Naive thymus-derived CD4-positive, alpha-beta T cell (primary cell): ENCODE measurements around the gene ATG7. TPM values are rescaled to one million over a fixed set of nuclear protein-coding genes. Genes with fewer than 3 reads are reported as not detected.
A peak's percentile ranks its signal among the peaks of the same experiment; 100 is the strongest.
"Not testable (repeated sequence)": the region's sequence is repeated elsewhere in the genome, so short reads cannot be mapped to it uniquely, and the experiment has no call there.

Experiments
- ATAC-seq: fragments of 150-1000 bp; cut with Tn5 transposase; 2 replicates; pipeline ENCODE4 v1.10.0; 2021; ENCODE audit warnings: mild to moderate bottlenecking, moderate library complexity
- CTCF ChIA-PET: fragments of 350-600 bp; sonication (Branson Sonifier 250); formaldehyde crosslinking; loops from one replicate; lab custom pipeline; 2021; ENCODE audit warnings: antibody characterized with exemption; lab: Charles Lee
- POLR2A ChIA-PET: fragments of 350-600 bp; sonication (Branson Sonifier 250); formaldehyde crosslinking; loops from one replicate; lab custom pipeline; 2021; ENCODE audit warnings: antibody characterized with exemption, inconsistent platforms; lab: Charles Lee
- DNase-seq, 9 donors: peaks; one replicate each; pipeline versions ENCODE4 v3.0.0 to v3.0.0-alpha.2; 2020 to 2022; ENCODE audit warnings: mixed read lengths in 1 of 9
- H3K27ac ChIP-seq: one replicate; pipeline ENCODE4 v1.7.0; 2013; ENCODE audit warnings: mild to moderate bottlenecking, low read depth, low read length, moderate library complexity
- H3K27me3 ChIP-seq, 2 donors: one replicate each; pipeline ENCODE4 v1.7.0; 2013; ENCODE audit warnings: low read length in 2 of 2, mild to moderate bottlenecking in 2 of 2, moderate library complexity in 2 of 2; ENCODE audit not compliant: control insufficient read depth in 2 of 2, insufficient read depth in 2 of 2
- H3K36me3 ChIP-seq, 3 experiments: 1 replicate in 2 of 3; 2 replicates in 1 of 3; pipeline ENCODE4 v1.7.0; 2013; ENCODE audit warnings: low read length in 3 of 3, mild to moderate bottlenecking in 3 of 3, moderate library complexity in 1 of 3; ENCODE audit not compliant: insufficient read depth in 3 of 3, control insufficient read depth in 2 of 3
- H3K4me1 ChIP-seq, 2 donors: one replicate each; pipeline ENCODE4 v1.7.0; 2013; ENCODE audit warnings: low read length in 2 of 2, mild to moderate bottlenecking in 2 of 2, moderate library complexity in 1 of 2; ENCODE audit not compliant: control insufficient read depth in 2 of 2, insufficient read depth in 2 of 2
- H3K4me3 ChIP-seq: 2 replicates; pipeline ENCODE4 v1.7.0; 2013; ENCODE audit warnings: mild to moderate bottlenecking, low read length
- H3K9me3 ChIP-seq, 3 experiments: 1 replicate in 2 of 3; 2 replicates in 1 of 3; pipeline ENCODE4 v1.7.0; 2013; ENCODE audit warnings: low read length in 3 of 3; ENCODE audit not compliant: control insufficient read depth in 2 of 3
- H3K27ac Mint-ChIP-seq, 9 donors: one replicate each; pipeline ENCODE4 v1.8.0; 2020 to 2022; ENCODE audit warnings: mixed read lengths in 9 of 9, mild to moderate bottlenecking in 8 of 9, moderate library complexity in 5 of 9, inconsistent platforms in 2 of 9
- H3K27me3 Mint-ChIP-seq, 5 donors: one replicate each; pipeline ENCODE4 v1.8.0; 2021 to 2022; ENCODE audit warnings: mixed read lengths in 5 of 5, mild to moderate bottlenecking in 1 of 5
- H3K36me3 Mint-ChIP-seq, 5 donors: one replicate each; pipeline ENCODE4 v1.8.0; 2020 to 2022; ENCODE audit warnings: mixed read lengths in 5 of 5, mild to moderate bottlenecking in 3 of 5, inconsistent platforms in 1 of 5
- H3K4me1 Mint-ChIP-seq, 7 donors: one replicate each; pipeline ENCODE4 v1.8.0; 2020 to 2022; ENCODE audit warnings: mixed read lengths in 7 of 7, mild to moderate bottlenecking in 3 of 7, inconsistent platforms in 1 of 7
- H3K4me3 Mint-ChIP-seq, 10 donors: one replicate each; pipeline ENCODE4 v1.8.0; 2020 to 2022; ENCODE audit warnings: mild to moderate bottlenecking in 10 of 10, mixed read lengths in 10 of 10, moderate library complexity in 6 of 10, inconsistent platforms in 2 of 10
- H3K9me3 Mint-ChIP-seq, 11 donors: one replicate each; pipeline ENCODE4 v1.8.0; 2020 to 2022; ENCODE audit warnings: mixed read lengths in 11 of 11, mild to moderate bottlenecking in 4 of 11, inconsistent platforms in 1 of 11, moderate library complexity in 1 of 11
- intact Hi-C, 2 donors: fragments of 100-400 bp; cut with micrococcal nuclease; formaldehyde crosslinking; loops; one replicate each; pipeline ENCODE4 v1.15.1; 2023
- polyA plus RNA-seq, 2 donors: library from polyadenylated mRNA; unstranded; fragments of 300-500 nt; fragmentation: Illumina TruSeq; gene quantifications; one replicate each; pipeline ENCODE4 v1.2.3, GENCODE V29; 2021
- total RNA-seq, 6 experiments: library from RNA in 5 of 6; stranded (reverse) in 5 of 6; gene quantifications; 1 replicate in 5 of 6; 2 replicates in 1 of 6; pipeline ENCODE4 v1.2.3 and lab custom pipeline; 2021 to 2026

ATG7 gene
- total and polyA plus RNA-seq, 7 experiments from 2014 or later = 12.0 to 80.3 (median 33.6) TPM

- peaks cover 0 to 46% (median 0%) of the 10 kb centered on the region in 3 experiments for H3K36me3 ChIP-seq
- H3K27ac Mint-ChIP-seq = peak overlapping the region in 4 of 9 donors; percentile 35 to 72 (median 49)
- ChIA-PET CTCF (no interaction called here), POLR2A (no interaction called here)
- ATAC-seq = no peak
- H3K4me3 Mint-ChIP-seq = no peak overlapping the region
- no peaks in the 10 kb centered on the region for H3K9me3 ChIP-seq
- H3K4me3 ChIP-seq = no peak overlapping the region
- peaks cover 3 to 30% (median 18%) of the 10 kb centered on the region in 7 donors for H3K4me1 Mint-ChIP-seq
- H3K27ac ChIP-seq = no peak overlapping the region
- H3K27me3 ChIP-seq = no peaks in the 10 kb centered on the region
- peaks cover 3 to 19% (median 6%) of the 10 kb centered on the region in 5 donors for H3K36me3 Mint-ChIP-seq
- H3K4me1 ChIP-seq = no peaks in the 10 kb centered on the region
- intact Hi-C loops = loop anchor here in 1 of 2 donors (5.0 kb wide), 1 partner anchor 74 kb away; the partner anchor contains the start of gene VGLL4
- no peak for DNase-seq
- no peaks in the 10 kb centered on the region for H3K27me3 Mint-ChIP-seq
- no peaks in the 10 kb centered on the region for H3K9me3 Mint-ChIP-seq
These were observed 296.4 kb downstream of the ATG7 start for GRCh38 chr3:11568503-11569155.

- ChIA-PET POLR2A (no interaction called here), CTCF (no interaction called here)
- no peaks in the 10 kb centered on the region for H3K9me3 Mint-ChIP-seq
- no peak for ATAC-seq
- Histone ChIP-seq H3K27me3 (no peaks in the 10 kb centered on the region), H3K27ac (no peak overlapping the region), H3K9me3 (no peaks in the 10 kb centered on the region), H3K4me3 (no peak overlapping the region), H3K36me3 (peaks cover 0 to 44% (median 0%) of the 10 kb centered on the region in 3 experiments), H3K4me1 (no peaks in the 10 kb centered on the region)
- peaks cover 3 to 20% (median 5%) of the 10 kb centered on the region in 5 donors for H3K36me3 Mint-ChIP-seq
- intact Hi-C loops = loop anchor here in 1 of 2 donors (5.0 kb wide), 1 partner anchor 73 kb away; the partner anchor contains the start of gene VGLL4
- no peak overlapping the region for H3K4me3 Mint-ChIP-seq
- peak overlapping the region in 4 of 9 donors; percentile 38 to 74 (median 66) for H3K27ac Mint-ChIP-seq
- no peaks in the 10 kb centered on the region for H3K27me3 Mint-ChIP-seq
- peaks cover 3 to 32% (median 20%) of the 10 kb centered on the region in 7 donors for H3K4me1 Mint-ChIP-seq
- DNase-seq = no peak
These were observed 297.1 kb downstream of the ATG7 start for GRCh38 chr3:11569156-11569741.

GRCh38 chr3:11570251-11570650 is 298.1 kb downstream of the ATG7 start:
- intact Hi-C loops = no loop called here
- H3K9me3 Mint-ChIP-seq = no peaks in the 10 kb centered on the region
- Histone ChIP-seq H3K36me3 (peaks cover 0 to 42% (median 0%) of the 10 kb centered on the region in 3 experiments), H3K27me3 (no peaks in the 10 kb centered on the region), H3K4me3 (no peak overlapping the region), H3K27ac (no peak overlapping the region), H3K9me3 (no peaks in the 10 kb centered on the region), H3K4me1 (no peaks in the 10 kb centered on the region)
- peaks cover 3 to 30% (median 5%) of the 10 kb centered on the region in 5 donors for H3K36me3 Mint-ChIP-seq
- ChIA-PET POLR2A (no interaction called here), CTCF (no interaction called here)
- H3K4me1 Mint-ChIP-seq = peaks cover 3 to 32% (median 21%) of the 10 kb centered on the region in 7 donors
- peak overlapping the region in 7 of 9 donors; percentile 9 to 81 (median 65) for H3K27ac Mint-ChIP-seq
- H3K4me3 Mint-ChIP-seq = no peak overlapping the region
- no peak for ATAC-seq
- H3K27me3 Mint-ChIP-seq = no peaks in the 10 kb centered on the region
- DNase-seq = no peak

- Mint-ChIP-seq H3K4me1 (peaks cover 3 to 36% (median 21%) of the 10 kb centered on the region in 7 donors), H3K36me3 (peaks cover 3 to 33% (median 5%) of the 10 kb centered on the region in 5 donors), H3K27ac (peak overlapping the region in 7 of 9 donors; percentile 31 to 81 (median 61)), H3K4me3 (no peak overlapping the region), H3K27me3 (no peaks in the 10 kb centered on the region), H3K9me3 (no peaks in the 10 kb centered on the region)
- H3K4me3 ChIP-seq = no peak overlapping the region
- DNase-seq (no peak), ATAC-seq (peak; percentile 72)
- intact Hi-C loops = no loop called here
- no peak overlapping the region for H3K27ac ChIP-seq
- H3K9me3 ChIP-seq = no peaks in the 10 kb centered on the region
- ChIA-PET CTCF (interaction anchor here (0.5 kb wide), 1 partner anchor 75 kb away, joined by 3 read pairs; no protein-coding TSS in a partner anchor), POLR2A (no interaction called here)
- no peaks in the 10 kb centered on the region for H3K4me1 ChIP-seq
- peaks cover 0 to 44% (median 0%) of the 10 kb centered on the region in 3 experiments for H3K36me3 ChIP-seq
- H3K27me3 ChIP-seq = no peaks in the 10 kb centered on the region
These were observed 298.7 kb downstream of the ATG7 start for GRCh38 chr3:11570789-11571495.

- Mint-ChIP-seq H3K27ac (peak overlapping the region in 3 of 9 donors; percentile 46 to 86 (median 67)), H3K36me3 (peaks cover 0 to 24% (median 3%) of the 10 kb centered on the region in 5 donors)
- intact Hi-C loops = loop anchor here in 1 of 2 donors (1.0 kb wide), 1 partner anchor 16 kb away; no protein-coding TSS in a partner anchor
These were observed 300.5 kb downstream of the ATG7 start for GRCh38 chr3:11572660-11573059.

GRCh38 chr3:11574981-11575669 is 302.9 kb downstream of the ATG7 start:
- H3K4me3 ChIP-seq = no peak overlapping the region
- H3K27me3 ChIP-seq = no peaks in the 10 kb centered on the region
- DNase-seq (no peak), ATAC-seq (no peak)
- ChIA-PET CTCF (no interaction called here), POLR2A (no interaction called here)
- intact Hi-C loops = no loop called here
- Mint-ChIP-seq H3K9me3 (no peaks in the 10 kb centered on the region), H3K4me1 (peaks cover 5 to 51% (median 41%) of the 10 kb centered on the region in 7 donors), H3K27me3 (no peaks in the 10 kb centered on the region), H3K4me3 (no peak overlapping the region), H3K27ac (peak overlapping the region in 1 of 9 donors; percentile 18), H3K36me3 (peaks cover under 1 to 28% (median 4%) of the 10 kb centered on the region in 5 donors)
- peaks cover 0 to 27% (median 0%) of the 10 kb centered on the region in 3 experiments for H3K36me3 ChIP-seq
- no peak overlapping the region for H3K27ac ChIP-seq
- H3K4me1 ChIP-seq = no peaks in the 10 kb centered on the region
- no peaks in the 10 kb centered on the region for H3K9me3 ChIP-seq

More at GRCh38 chr3:11572660-11573059, 300.5 kb downstream of the ATG7 start:
- H3K4me3 Mint-ChIP-seq = peak overlapping the region in 1 of 10 donors; percentile 4
- H3K27me3 ChIP-seq, H3K4me1 ChIP-seq, ATAC-seq, CTCF ChIA-PET, POLR2A ChIA-PET, H3K9me3 Mint-ChIP-seq, H3K27ac ChIP-seq, DNase-seq, H3K27me3 Mint-ChIP-seq, H3K9me3 ChIP-seq, H3K4me3 ChIP-seq: not testable (repeated sequence)
- peaks cover 3 to 36% (median 26%) of the 10 kb centered on the region in 7 donors for H3K4me1 Mint-ChIP-seq
- H3K36me3 ChIP-seq = peaks cover 0 to 34% (median 0%) of the 10 kb centered on the region in 3 experiments
